ENCODE data around the gene CEACAM4.
"Not testable (repeated sequence)": the region's sequence is repeated elsewhere in the genome, so short reads cannot be mapped to it uniquely, and the experiment has no call there.

DNA sequence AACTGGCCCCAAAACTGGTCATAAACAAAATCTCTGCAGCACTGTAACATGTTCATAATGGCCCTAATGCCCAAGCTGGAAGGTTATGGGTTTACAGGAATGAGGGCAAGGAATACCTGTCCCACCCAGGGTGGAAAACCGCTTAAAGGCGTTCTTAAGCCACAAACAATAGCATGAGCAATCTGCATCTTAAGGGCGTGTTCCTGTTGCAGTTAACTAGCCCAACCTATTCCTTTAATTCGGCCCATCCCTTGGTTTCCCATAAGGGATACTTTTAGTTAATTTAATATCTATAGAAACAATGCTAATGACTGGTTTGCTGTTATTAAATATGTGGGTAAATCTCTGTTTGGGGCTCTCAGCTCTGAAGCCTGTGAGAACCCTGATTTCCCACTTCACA lies 45.8 kb downstream of the CEACAM4 start:
- TF ChIP-seq, protein P1, sequence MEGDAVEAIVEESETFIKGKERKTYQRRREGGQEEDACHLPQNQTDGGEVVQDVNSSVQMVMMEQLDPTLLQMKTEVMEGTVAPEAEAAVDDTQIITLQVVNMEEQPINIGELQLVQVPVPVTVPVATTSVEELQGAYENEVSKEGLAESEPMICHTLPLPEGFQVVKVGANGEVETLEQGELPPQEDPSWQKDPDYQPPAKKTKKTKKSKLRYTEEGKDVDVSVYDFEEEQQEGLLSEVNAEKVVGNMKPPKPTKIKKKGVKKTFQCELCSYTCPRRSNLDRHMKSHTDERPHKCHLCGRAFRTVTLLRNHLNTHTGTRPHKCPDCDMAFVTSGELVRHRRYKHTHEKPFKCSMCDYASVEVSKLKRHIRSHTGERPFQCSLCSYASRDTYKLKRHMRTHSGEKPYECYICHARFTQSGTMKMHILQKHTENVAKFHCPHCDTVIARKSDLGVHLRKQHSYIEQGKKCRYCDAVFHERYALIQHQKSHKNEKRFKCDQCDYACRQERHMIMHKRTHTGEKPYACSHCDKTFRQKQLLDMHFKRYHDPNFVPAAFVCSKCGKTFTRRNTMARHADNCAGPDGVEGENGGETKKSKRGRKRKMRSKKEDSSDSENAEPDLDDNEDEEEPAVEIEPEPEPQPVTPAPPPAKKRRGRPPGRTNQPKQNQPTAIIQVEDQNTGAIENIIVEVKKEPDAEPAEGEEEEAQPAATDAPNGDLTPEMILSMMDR (IDR thresholded peaks at IDR 0.05; ENCODE audit: low read depth, low read length, missing input control): not testable (repeated sequence)
- TF ChIP-seq TAF1 (conservative IDR thresholded peaks at IDR 0.05); YY1 (IDR thresholded peaks at IDR 0.05); EGR1 (IDR thresholded peaks at IDR 0.05; ENCODE audit: low read depth in 2 of 2); RXRA (IDR thresholded peaks at IDR 0.05); NR2F2 (IDR thresholded peaks at IDR 0.05); RAD21 (IDR thresholded peaks at IDR 0.05); FOXA2 (IDR thresholded peaks at IDR 0.05); FOXA1 (IDR thresholded peaks at IDR 0.05): not testable (repeated sequence)
- TF ChIP-seq, protein P2, sequence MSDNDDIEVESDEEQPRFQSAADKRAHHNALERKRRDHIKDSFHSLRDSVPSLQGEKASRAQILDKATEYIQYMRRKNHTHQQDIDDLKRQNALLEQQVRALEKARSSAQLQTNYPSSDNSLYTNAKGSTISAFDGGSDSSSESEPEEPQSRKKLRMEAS (IDR thresholded peaks at IDR 0.05): not testable (repeated sequence)
- TF ChIP-seq, protein P3, sequence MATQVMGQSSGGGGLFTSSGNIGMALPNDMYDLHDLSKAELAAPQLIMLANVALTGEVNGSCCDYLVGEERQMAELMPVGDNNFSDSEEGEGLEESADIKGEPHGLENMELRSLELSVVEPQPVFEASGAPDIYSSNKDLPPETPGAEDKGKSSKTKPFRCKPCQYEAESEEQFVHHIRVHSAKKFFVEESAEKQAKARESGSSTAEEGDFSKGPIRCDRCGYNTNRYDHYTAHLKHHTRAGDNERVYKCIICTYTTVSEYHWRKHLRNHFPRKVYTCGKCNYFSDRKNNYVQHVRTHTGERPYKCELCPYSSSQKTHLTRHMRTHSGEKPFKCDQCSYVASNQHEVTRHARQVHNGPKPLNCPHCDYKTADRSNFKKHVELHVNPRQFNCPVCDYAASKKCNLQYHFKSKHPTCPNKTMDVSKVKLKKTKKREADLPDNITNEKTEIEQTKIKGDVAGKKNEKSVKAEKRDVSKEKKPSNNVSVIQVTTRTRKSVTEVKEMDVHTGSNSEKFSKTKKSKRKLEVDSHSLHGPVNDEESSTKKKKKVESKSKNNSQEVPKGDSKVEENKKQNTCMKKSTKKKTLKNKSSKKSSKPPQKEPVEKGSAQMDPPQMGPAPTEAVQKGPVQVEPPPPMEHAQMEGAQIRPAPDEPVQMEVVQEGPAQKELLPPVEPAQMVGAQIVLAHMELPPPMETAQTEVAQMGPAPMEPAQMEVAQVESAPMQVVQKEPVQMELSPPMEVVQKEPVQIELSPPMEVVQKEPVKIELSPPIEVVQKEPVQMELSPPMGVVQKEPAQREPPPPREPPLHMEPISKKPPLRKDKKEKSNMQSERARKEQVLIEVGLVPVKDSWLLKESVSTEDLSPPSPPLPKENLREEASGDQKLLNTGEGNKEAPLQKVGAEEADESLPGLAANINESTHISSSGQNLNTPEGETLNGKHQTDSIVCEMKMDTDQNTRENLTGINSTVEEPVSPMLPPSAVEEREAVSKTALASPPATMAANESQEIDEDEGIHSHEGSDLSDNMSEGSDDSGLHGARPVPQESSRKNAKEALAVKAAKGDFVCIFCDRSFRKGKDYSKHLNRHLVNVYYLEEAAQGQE (IDR thresholded peaks at IDR 0.05): not testable (repeated sequence)
- TF ChIP-seq, protein P4, sequence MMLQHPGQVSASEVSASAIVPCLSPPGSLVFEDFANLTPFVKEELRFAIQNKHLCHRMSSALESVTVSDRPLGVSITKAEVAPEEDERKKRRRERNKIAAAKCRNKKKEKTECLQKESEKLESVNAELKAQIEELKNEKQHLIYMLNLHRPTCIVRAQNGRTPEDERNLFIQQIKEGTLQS (IDR thresholded peaks at IDR 0.05): not testable (repeated sequence)

All from liver (tissue), 3 donors.